Keratinocyte (primary cell): Measurements from ENCODE around the gene XPA. TPM values are rescaled to one million over a fixed set of nuclear protein-coding genes. Genes with fewer than 3 reads are reported as not detected.

Source experiments
- DNase-seq: peaks from one replicate; pipeline ENCODE4 v3.0.0-alpha.2; 2011; ENCODE audit warnings: low read depth, missing footprints, low spot score
- FAIRE-seq: peaks from 2 replicates; lab custom pipeline; 2011; peaks lifted over from hg19 to GRCh38; lab: Jason Lieb, UNC
- H2AFZ ChIP-seq: 2 replicates; pipeline ENCODE4 v1.6.0; 2012; ENCODE audit warnings: low read length, control low read depth, inconsistent platforms; ENCODE audit not compliant: control insufficient read depth
- H3K27ac ChIP-seq: 2 replicates; pipeline ENCODE4 v1.5.1; 2011; ENCODE audit warnings: low read length; ENCODE audit not compliant: control insufficient read depth, insufficient read depth
- H3K27me3 ChIP-seq: 3 replicates; pipeline ENCODE4 v1.6.0; 2011; ENCODE audit warnings: low read length; ENCODE audit not compliant: control insufficient read depth, insufficient read depth; ENCODE audit errors: extremely low read depth
- H3K36me3 ChIP-seq, 2 experiments: 2 replicates in 1 of 2; 3 replicates in 1 of 2; pipeline ENCODE4 v1.5.1; 2011; ENCODE audit warnings: low read length in 2 of 2, mild to moderate bottlenecking in 1 of 2; ENCODE audit not compliant: control insufficient read depth in 2 of 2, insufficient read depth in 2 of 2; ENCODE audit errors: extremely low read depth in 1 of 2
- H3K4me1 ChIP-seq: 3 replicates; pipeline ENCODE4 v1.5.1; 2011; ENCODE audit warnings: low read length; ENCODE audit not compliant: control insufficient read depth, insufficient read depth; ENCODE audit errors: extremely low read depth
- H3K4me2 ChIP-seq: 3 replicates; pipeline ENCODE4 v1.6.0; 2011; ENCODE audit warnings: low read depth, low read length; ENCODE audit not compliant: control insufficient read depth, insufficient read depth; ENCODE audit errors: extremely low read depth
- H3K4me3 ChIP-seq, 3 experiments: fragments of 200-600 bp in 1 of 3; sonication (generic) in 1 of 3; 2 replicates in 2 of 3; 3 replicates in 1 of 3; pipeline ENCODE4 v1.5.1; 2011 to 2016; ENCODE audit warnings: low read length in 3 of 3, mild to moderate bottlenecking in 3 of 3, control low read depth in 2 of 3, inconsistent platforms in 1 of 3, low read depth in 1 of 3, mixed read lengths in 1 of 3, mixed run types in 1 of 3, moderate library complexity in 1 of 3; ENCODE audit not compliant: control insufficient read depth in 2 of 3, insufficient read depth in 2 of 3; ENCODE audit errors: extremely low read depth in 1 of 3
- H3K79me2 ChIP-seq: 2 replicates; pipeline ENCODE4 v1.6.0; 2012; ENCODE audit warnings: low read length; ENCODE audit not compliant: control insufficient read depth, insufficient read depth
- H3K9ac ChIP-seq: 3 replicates; pipeline ENCODE4 v1.6.0; 2011; ENCODE audit warnings: low read length; ENCODE audit not compliant: control insufficient read depth, insufficient read depth; ENCODE audit errors: extremely low read depth
- H3K9me1 ChIP-seq: 3 replicates; pipeline ENCODE4 v1.6.0; 2011; ENCODE audit warnings: low read length; ENCODE audit not compliant: control insufficient read depth, insufficient read depth; ENCODE audit errors: extremely low read depth
- H3K9me3 ChIP-seq: 2 replicates; pipeline ENCODE4 v1.5.1; 2012; ENCODE audit warnings: low read depth, low read length; ENCODE audit not compliant: control insufficient read depth
- H4K20me1 ChIP-seq: 3 replicates; pipeline ENCODE4 v1.6.0; 2011; ENCODE audit warnings: low read length; ENCODE audit not compliant: control insufficient read depth, insufficient read depth; ENCODE audit errors: extremely low read depth
- CTCF ChIP-seq, 3 experiments: IDR thresholded peaks in 1 of 3; conservative IDR thresholded peaks in 1 of 3; optimal IDR thresholded peaks in 1 of 3; 2 replicates in 2 of 3; 3 replicates in 1 of 3; pipeline versions ENCODE3 to v1.5.1; 2011; ENCODE audit warnings: low read length in 3 of 3, mild to moderate bottlenecking in 3 of 3, moderate library complexity in 2 of 3, control low read depth in 1 of 3, inconsistent platforms in 1 of 3; ENCODE audit not compliant: insufficient read depth in 2 of 3; ENCODE audit errors: extremely low read depth in 1 of 3
- EZH2 ChIP-seq: IDR thresholded peaks from one replicate; pipeline ENCODE4 v1.6.1; 2012; ENCODE audit warnings: inconsistent platforms, mild to moderate bottlenecking, low read length, moderate library complexity
- dilution Hi-C: fragments of 300-500 bp; cut with MboI; formaldehyde crosslinking; loops from one replicate; pipeline ENCODE4 v1.7.0; 2020; ENCODE audit warnings: low sequenced_read_pairs; ENCODE audit not compliant: extremely low pct_ligation_motif_present
- polyA plus RNA-seq, 5 experiments: library from polyadenylated mRNA; depleted of rRNA in 3 of 5; stranded (reverse) in 3 of 5; stranded (forward) in 1 of 5; unstranded in 1 of 5; fragments of >200 nt; gene quantifications; 1 replicate in 1 of 5; 2 replicates in 3 of 5; 3 replicates in 1 of 5; pipeline versions ENCODE4 v1.2.1 to v1.2.3, GENCODE V29; 2011 to 2012; ENCODE audit warnings: missing spikeins in 2 of 5, low read depth in 1 of 5, low replicate concordance in 1 of 5

Gene XPA
- polyA plus RNA-seq, 1 donor (not counting 4 experiments of a cell fraction or from before 2014, with no cell fraction given), result 4.1 TPM

DNA sequence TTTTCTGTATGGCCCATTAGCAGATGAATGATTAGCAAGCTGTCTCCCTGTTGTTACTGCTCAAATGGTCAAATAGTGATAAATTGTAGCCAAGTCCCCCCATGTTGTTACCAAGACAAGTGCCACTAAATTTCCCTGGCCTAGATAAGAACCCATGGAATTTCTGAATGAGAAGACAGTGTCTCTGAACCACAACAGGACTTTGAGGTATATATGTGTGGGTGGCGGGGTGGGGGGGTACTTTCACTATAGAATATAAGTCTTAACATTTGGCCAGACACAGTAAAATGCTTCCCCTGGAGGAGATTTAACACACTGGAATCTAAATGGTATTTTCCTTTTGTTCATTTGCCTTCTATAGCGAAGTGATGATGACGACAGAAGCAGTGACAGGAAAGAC, 28.7 kb downstream of the XPA start:
- no peak overlapping the region for H3K9ac ChIP-seq
- dilution Hi-C loops, result no loop called here
- TF ChIP-seq EZH2 (no peak), CTCF (optimal IDR thresholded peaks at IDR 0.05 in 1 of 3, IDR thresholded peaks at IDR 0.05 in 1 of 3, conservative IDR thresholded peaks at IDR 0.05 in 1 of 3; ENCODE audit: extremely low read depth in 1 of 3, insufficient read depth in 2 of 3, low read length in 3 of 3) (no peak)
- H3K27me3 ChIP-seq, result no peaks in the 10 kb centered on the region
- H3K9me1 ChIP-seq, result no peaks in the 10 kb centered on the region
- DNase-seq, result no peak
- H4K20me1 ChIP-seq, result peaks cover 2% of the 10 kb centered on the region
- no peak overlapping the region for H3K4me3 ChIP-seq
- H3K4me2 ChIP-seq, result no peak overlapping the region
- peaks cover 26 to 53% of the 10 kb centered on the region in 2 experiments for H3K36me3 ChIP-seq
- no peak overlapping the region for H3K27ac ChIP-seq
- no peak for FAIRE-seq
- no peaks in the 10 kb centered on the region for H3K9me3 ChIP-seq
- no peaks in the 10 kb centered on the region for H3K4me1 ChIP-seq
- no peak overlapping the region for H2AFZ ChIP-seq
- H3K79me2 ChIP-seq, result no peaks in the 10 kb centered on the region

DNA sequence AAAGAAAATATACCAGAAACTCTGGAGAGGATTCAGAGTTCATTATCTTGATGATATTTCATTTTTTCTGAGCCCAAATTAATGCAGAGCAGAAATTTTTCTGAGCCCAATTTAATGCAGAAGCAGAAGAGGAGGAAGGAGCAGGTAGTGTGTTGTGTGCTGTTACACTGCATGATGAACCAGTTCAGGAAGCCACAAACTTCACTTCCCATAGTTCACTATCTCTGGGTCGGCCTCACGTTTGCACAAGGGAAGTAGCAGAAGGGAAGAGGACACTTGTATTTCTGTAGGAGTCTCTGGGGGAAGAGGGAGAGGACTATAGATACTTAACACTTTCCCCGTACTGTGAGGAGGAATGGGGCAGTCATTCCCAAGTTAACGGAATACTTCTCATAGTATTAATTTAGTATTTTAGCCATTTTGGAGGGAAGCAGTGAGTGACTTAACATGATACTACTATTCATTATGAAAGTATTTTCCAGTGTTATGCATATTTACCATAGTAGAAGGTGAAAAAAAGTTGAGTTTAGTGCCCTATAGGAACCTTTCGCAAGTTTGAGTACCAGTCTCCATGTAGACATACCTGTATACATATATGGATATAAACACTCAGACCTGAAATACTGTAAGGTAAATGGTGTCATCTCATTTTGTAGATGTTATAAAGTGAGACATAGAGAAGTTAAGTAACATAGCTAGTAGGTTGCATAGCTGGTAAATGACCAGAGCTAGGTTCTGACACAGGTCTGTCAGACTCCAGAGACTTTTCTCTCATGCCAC, 30.0 kb downstream of the XPA start:
- H3K79me2 ChIP-seq, result no peaks in the 10 kb centered on the region
- H3K4me2 ChIP-seq, result no peak overlapping the region
- H3K9me3 ChIP-seq, result no peaks in the 10 kb centered on the region
- H2AFZ ChIP-seq, result no peak overlapping the region
- H3K27me3 ChIP-seq, result no peaks in the 10 kb centered on the region
- H3K9me1 ChIP-seq, result no peaks in the 10 kb centered on the region
- H3K9ac ChIP-seq, result no peak overlapping the region
- DNase-seq (no peak), FAIRE-seq (no peak)
- no peak overlapping the region for H3K4me3 ChIP-seq
- TF ChIP-seq EZH2 (no peak), CTCF (optimal IDR thresholded peaks at IDR 0.05 in 1 of 3, IDR thresholded peaks at IDR 0.05 in 1 of 3, conservative IDR thresholded peaks at IDR 0.05 in 1 of 3; ENCODE audit: extremely low read depth in 1 of 3, insufficient read depth in 2 of 3, low read length in 3 of 3) (no peak)
- no peaks in the 10 kb centered on the region for H4K20me1 ChIP-seq
- no peak overlapping the region for H3K27ac ChIP-seq
- H3K4me1 ChIP-seq, result no peaks in the 10 kb centered on the region
- dilution Hi-C loops, result no loop called here
- peaks cover 25 to 52% of the 10 kb centered on the region in 2 experiments for H3K36me3 ChIP-seq
